HL-60 (cell line): ENCODE measurements around the gene EGFLAM.

Experiments
- DNase-seq, 2 experiments: peaks; one replicate each; pipeline ENCODE4 v3.0.0-alpha.2; 2010 to 2020; ENCODE audit warnings: low read depth in 1 of 2, low spot score in 1 of 2
- H3K27ac ChIP-seq: fragments of 250-450 bp; sonication (Bioruptor Pico); replicated peaks from 2 replicates; pipeline ENCODE4 v1.5.1; 2020; ENCODE audit warnings: mild to moderate bottlenecking, moderate library complexity
- H3K27me3 ChIP-seq: fragments of 250-450 bp; sonication (Bioruptor Pico); 2 replicates; pipeline ENCODE4 v1.5.1; 2021; ENCODE audit warnings: mild to moderate bottlenecking, moderate library complexity; ENCODE audit not compliant: insufficient read depth, poor library complexity, severe bottlenecking
- H3K4me3 ChIP-seq: replicated peaks from 2 replicates; pipeline ENCODE4 v1.5.1; 2011; ENCODE audit warnings: mild to moderate bottlenecking, control low read depth, low read length; ENCODE audit not compliant: insufficient read depth
- GABPA ChIP-seq: IDR thresholded peaks from 2 replicates; pipeline ENCODE4 v1.6.1; 2012; ENCODE audit warnings: low read depth
- POLR2AphosphoS5 ChIP-seq: IDR thresholded peaks from 2 replicates; pipeline ENCODE4 v1.6.1; 2012; ENCODE audit warnings: low read depth
- SPI1 ChIP-seq: IDR thresholded peaks from 2 replicates; pipeline ENCODE4 v1.6.1; 2012; ENCODE audit warnings: low read depth, mild to moderate bottlenecking, borderline replicate concordance
- TF ChIP-seq, protein P1 (sequence below): IDR thresholded peaks from one replicate; pipeline ENCODE4 v1.5.1; 2011; ENCODE audit warnings: low read length, control low read depth, inconsistent platforms; ENCODE audit not compliant: insufficient read depth
- TF ChIP-seq, protein P2 (sequence below): IDR thresholded peaks from 2 replicates; pipeline ENCODE4 v1.6.1; 2012; ENCODE audit warnings: low read depth; ENCODE audit not compliant: insufficient replicate concordance

Gene EGFLAM

DNA sequence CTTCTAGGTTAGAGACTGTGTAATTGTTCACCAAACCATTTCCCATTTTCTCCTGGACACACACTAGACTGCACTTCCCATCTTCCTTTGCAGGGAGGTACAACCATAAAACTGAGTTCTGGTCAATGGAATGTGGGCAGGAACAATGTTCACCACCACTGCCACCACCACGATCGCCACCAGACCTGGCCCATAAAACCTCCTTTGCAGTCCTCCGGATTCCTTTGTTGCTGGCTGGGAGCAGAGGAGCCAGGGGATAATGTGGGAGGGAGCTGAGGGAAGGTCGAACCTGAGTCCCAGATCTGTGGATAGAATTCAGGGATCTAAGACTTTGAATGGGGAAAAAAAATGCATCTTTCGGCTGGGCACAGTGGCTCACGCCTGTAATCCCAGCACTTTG, 29.4 kb upstream of the EGFLAM start:
- no peak for DNase-seq
- no peak overlapping the region for H3K4me3 ChIP-seq
- H3K27ac ChIP-seq: no peak overlapping the region
- no peaks in the 10 kb centered on the region for H3K27me3 ChIP-seq
- TF ChIP-seq POLR2AphosphoS5: no peak
- TF ChIP-seq GABPA: no peak

DNA sequence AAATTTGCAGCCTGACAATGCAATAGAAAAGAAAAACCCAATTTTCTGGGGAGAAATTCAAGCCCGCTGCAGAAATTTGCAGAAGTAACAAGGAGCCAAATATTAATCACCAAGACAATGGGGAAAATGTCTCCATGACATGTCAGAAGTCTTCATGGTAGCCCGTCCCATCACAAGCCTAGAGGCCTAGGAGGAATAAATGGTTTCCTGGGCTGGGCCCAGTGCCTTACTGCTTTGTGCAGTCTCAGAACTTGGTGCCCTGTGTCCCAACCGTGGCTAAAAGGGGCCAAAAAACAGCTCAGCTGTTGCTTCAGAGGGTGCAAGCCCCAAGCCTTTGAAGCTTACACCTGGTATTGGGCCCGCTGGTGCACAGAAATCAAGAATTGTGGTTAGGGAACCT, 23.6 kb upstream of the EGFLAM start:
- no peak for DNase-seq
- TF ChIP-seq, protein P1, sequence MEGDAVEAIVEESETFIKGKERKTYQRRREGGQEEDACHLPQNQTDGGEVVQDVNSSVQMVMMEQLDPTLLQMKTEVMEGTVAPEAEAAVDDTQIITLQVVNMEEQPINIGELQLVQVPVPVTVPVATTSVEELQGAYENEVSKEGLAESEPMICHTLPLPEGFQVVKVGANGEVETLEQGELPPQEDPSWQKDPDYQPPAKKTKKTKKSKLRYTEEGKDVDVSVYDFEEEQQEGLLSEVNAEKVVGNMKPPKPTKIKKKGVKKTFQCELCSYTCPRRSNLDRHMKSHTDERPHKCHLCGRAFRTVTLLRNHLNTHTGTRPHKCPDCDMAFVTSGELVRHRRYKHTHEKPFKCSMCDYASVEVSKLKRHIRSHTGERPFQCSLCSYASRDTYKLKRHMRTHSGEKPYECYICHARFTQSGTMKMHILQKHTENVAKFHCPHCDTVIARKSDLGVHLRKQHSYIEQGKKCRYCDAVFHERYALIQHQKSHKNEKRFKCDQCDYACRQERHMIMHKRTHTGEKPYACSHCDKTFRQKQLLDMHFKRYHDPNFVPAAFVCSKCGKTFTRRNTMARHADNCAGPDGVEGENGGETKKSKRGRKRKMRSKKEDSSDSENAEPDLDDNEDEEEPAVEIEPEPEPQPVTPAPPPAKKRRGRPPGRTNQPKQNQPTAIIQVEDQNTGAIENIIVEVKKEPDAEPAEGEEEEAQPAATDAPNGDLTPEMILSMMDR: no peak
- no peak for TF ChIP-seq GABPA
- TF ChIP-seq POLR2AphosphoS5: no peak
- TF ChIP-seq, protein P2, sequence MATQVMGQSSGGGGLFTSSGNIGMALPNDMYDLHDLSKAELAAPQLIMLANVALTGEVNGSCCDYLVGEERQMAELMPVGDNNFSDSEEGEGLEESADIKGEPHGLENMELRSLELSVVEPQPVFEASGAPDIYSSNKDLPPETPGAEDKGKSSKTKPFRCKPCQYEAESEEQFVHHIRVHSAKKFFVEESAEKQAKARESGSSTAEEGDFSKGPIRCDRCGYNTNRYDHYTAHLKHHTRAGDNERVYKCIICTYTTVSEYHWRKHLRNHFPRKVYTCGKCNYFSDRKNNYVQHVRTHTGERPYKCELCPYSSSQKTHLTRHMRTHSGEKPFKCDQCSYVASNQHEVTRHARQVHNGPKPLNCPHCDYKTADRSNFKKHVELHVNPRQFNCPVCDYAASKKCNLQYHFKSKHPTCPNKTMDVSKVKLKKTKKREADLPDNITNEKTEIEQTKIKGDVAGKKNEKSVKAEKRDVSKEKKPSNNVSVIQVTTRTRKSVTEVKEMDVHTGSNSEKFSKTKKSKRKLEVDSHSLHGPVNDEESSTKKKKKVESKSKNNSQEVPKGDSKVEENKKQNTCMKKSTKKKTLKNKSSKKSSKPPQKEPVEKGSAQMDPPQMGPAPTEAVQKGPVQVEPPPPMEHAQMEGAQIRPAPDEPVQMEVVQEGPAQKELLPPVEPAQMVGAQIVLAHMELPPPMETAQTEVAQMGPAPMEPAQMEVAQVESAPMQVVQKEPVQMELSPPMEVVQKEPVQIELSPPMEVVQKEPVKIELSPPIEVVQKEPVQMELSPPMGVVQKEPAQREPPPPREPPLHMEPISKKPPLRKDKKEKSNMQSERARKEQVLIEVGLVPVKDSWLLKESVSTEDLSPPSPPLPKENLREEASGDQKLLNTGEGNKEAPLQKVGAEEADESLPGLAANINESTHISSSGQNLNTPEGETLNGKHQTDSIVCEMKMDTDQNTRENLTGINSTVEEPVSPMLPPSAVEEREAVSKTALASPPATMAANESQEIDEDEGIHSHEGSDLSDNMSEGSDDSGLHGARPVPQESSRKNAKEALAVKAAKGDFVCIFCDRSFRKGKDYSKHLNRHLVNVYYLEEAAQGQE: no peak
- no peak for TF ChIP-seq SPI1
- no peak overlapping the region for H3K27ac ChIP-seq
- H3K4me3 ChIP-seq: no peak overlapping the region
- H3K27me3 ChIP-seq: no peaks in the 10 kb centered on the region

DNA sequence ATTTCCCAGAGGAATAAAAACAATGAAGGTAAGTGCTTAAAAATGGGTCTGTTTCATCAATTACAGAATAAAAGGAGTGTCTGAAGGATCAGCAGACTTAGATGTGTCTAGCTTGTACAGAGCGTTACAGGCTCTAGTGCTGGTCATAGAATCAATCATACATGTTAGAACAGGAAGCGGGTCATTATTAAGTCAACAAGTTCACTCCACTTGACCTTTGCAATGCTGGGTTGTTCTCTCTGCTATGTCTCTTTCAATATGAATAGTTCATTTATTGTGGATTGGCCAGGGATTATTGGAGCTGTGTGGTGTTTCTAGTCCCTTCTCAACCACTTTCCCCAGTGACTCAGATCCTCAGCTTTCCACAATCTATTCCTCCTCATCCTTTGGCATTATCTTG, 20.7 kb upstream of the EGFLAM start:
- Histone ChIP-seq H3K27me3 (no peaks in the 10 kb centered on the region), H3K27ac (no peak overlapping the region), H3K4me3 (no peak overlapping the region)
- no peak for DNase-seq
- TF ChIP-seq POLR2AphosphoS5 (no peak), GABPA (no peak), SPI1 (no peak)
- TF ChIP-seq, protein P1: no peak
- TF ChIP-seq, protein P2: no peak

DNA sequence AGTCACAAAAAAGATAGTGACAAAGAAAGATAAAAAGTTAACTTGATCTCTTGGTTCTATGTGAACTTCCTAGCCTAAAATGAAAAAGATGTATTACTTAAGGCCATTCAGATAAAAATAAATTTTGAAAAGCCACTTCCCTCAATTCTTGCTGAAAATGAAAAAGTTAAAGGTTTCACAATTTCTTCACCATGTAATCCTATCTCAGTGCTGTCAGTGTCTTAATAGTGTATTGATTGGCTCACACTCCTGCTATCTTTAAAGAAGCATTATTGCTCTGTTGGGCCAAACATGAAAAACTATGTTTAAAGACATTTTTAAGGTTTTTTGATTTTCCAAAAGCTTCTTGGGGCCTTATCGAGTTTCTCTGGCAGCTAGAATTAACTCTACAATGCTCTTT, 18.1 kb upstream of the EGFLAM start:
- H3K4me3 ChIP-seq: no peak overlapping the region
- no peak overlapping the region for H3K27ac ChIP-seq
- no peak for DNase-seq
- H3K27me3 ChIP-seq: no peaks in the 10 kb centered on the region
- TF ChIP-seq, protein P2: no peak
- TF ChIP-seq SPI1 (no peak), POLR2AphosphoS5 (no peak), GABPA (no peak)
- TF ChIP-seq, protein P1: no peak
